ENCODE data around the gene COQ9.
A peak's percentile ranks its signal among the peaks of the same experiment; 100 is the strongest.

The COQ9 gene

GRCh38 chr16:57473176-57473840, 26.0 kb downstream of the COQ9 start:
- DNase-seq: no peak

GRCh38 chr16:57473906-57474305, 26.6 kb downstream of the COQ9 start:
- DNase-seq: no peak

GRCh38 chr16:57474671-57475661, 27.7 kb downstream of the COQ9 start:
- no peak for DNase-seq

GRCh38 chr16:57475711-57476339, 28.5 kb downstream of the COQ9 start:
- DNase-seq: no peak

GRCh38 chr16:57476546-57477410, 29.5 kb downstream of the COQ9 start:
- DNase-seq: no peak

GRCh38 chr16:57477531-57478202, 30.4 kb downstream of the COQ9 start:
- no peak for DNase-seq

- DNase-seq: no peak
Observed at GRCh38 chr16:57478396-57479204, 31.3 kb downstream of the COQ9 start.

GRCh38 chr16:57479205-57479975, 32.1 kb downstream of the COQ9 start:
- peak; percentile 17 for DNase-seq

GRCh38 chr16:57479976-57480753, 32.9 kb downstream of the COQ9 start:
- DNase-seq: no peak

- no peak for DNase-seq
Observed at GRCh38 chr16:57480754-57481230, 33.5 kb downstream of the COQ9 start.

GRCh38 chr16:57481421-57481820, 34.1 kb downstream of the COQ9 start:
- DNase-seq: no peak

GRCh38 chr16:57482845-57483545, 35.7 kb downstream of the COQ9 start:
- DNase-seq: no peak

- no peak for DNase-seq
Observed at GRCh38 chr16:57483725-57484514, 36.6 kb downstream of the COQ9 start.

- DNase-seq: no peak
Observed at GRCh38 chr16:57484515-57485005, 37.3 kb downstream of the COQ9 start.

- no peak for DNase-seq
Observed at GRCh38 chr16:57485091-57485915, 38.0 kb downstream of the COQ9 start.

All from midbrain (tissue), 1 donor.